OCI-LY3 (cell line): Measurements from ENCODE around the gene EGFLAM.

ENCODE experiments used
- H2AFZ ChIP-seq: fragments of 200-600, 300-600 bp; shearing (Covaris generic); 2 replicates; pipeline ENCODE4 v1.6.0; 2014; ENCODE audit warnings: antibody characterized with exemption, low read depth, low read length
- H3K27ac ChIP-seq: fragments of 200-600, 300-600 bp; sonication (generic); 2 replicates; pipeline ENCODE4 v1.5.1; 2014; ENCODE audit warnings: mild to moderate bottlenecking, low read length, moderate library complexity, mixed read lengths
- H3K27me3 ChIP-seq: fragments of 200-600, 300-600 bp; sonication (generic); 2 replicates; pipeline ENCODE4 v1.6.1; 2014; ENCODE audit warnings: low read depth, low read length, mixed read lengths
- H3K36me3 ChIP-seq: fragments of 200-600, 300-600 bp; sonication (generic); replicated peaks from 2 replicates; pipeline ENCODE3; 2014; ENCODE audit warnings: low read depth, low read length, mixed read lengths
- H3K4me1 ChIP-seq: fragments of 300-600, 200-600 bp; sonication (generic); 2 replicates; pipeline ENCODE4 v1.6.1; 2014; ENCODE audit warnings: low read length, mixed read lengths
- H3K4me2 ChIP-seq: fragments of 200-600, 300-600 bp; sonication (generic); 2 replicates; pipeline ENCODE4 v1.6.1; 2014; ENCODE audit warnings: low read length, mixed read lengths
- H3K4me3 ChIP-seq: fragments of 300-600, 200-600 bp; sonication (generic); 2 replicates; pipeline ENCODE4 v1.5.1; 2014; ENCODE audit warnings: antibody characterized with exemption, mild to moderate bottlenecking, low read length, moderate library complexity
- H3K79me2 ChIP-seq: fragments of 300-600, 200-600 bp; shearing (Covaris generic); 2 replicates; pipeline ENCODE4 v1.6.1; 2014; ENCODE audit warnings: mild to moderate bottlenecking, low read length, mixed read lengths
- H3K9ac ChIP-seq: fragments of 300-600, 200-600 bp; shearing (Covaris generic); 2 replicates; pipeline ENCODE4 v1.6.0; 2014; ENCODE audit warnings: mild to moderate bottlenecking, low read length, moderate library complexity
- H3K9me3 ChIP-seq: fragments of 200-600, 300-600 bp; shearing (Covaris generic); 2 replicates; pipeline ENCODE4 v1.6.1; 2014; ENCODE audit warnings: low read length, mixed read lengths; ENCODE audit not compliant: insufficient read depth
- H4K20me1 ChIP-seq: fragments of 200-600, 300-600 bp; sonication (generic); 2 replicates; pipeline ENCODE4 v1.6.1; 2016; ENCODE audit warnings: low read length, mixed read lengths; ENCODE audit not compliant: insufficient read depth
- CTCF ChIP-seq: fragments of 200-600, 300-600 bp; sonication (generic); IDR thresholded peaks from 2 replicates; pipeline ENCODE4 v1.5.1; 2014; ENCODE audit warnings: antibody characterized with exemption, low read length, low read depth
- EZH2phosphoT487 ChIP-seq: fragments of 200-600 bp; shearing (Covaris generic); IDR thresholded peaks from 2 replicates; pipeline ENCODE4 v1.6.1; 2018; ENCODE audit warnings: antibody characterized with exemption, mixed run types, low read depth

EGFLAM gene

GRCh38 chr5:38346593-38346992, 88.2 kb downstream of the EGFLAM start:
- Histone ChIP-seq H2AFZ (no peak overlapping the region), H3K4me2 (no peak overlapping the region), H3K4me3 (no peak overlapping the region), H3K79me2 (no peaks in the 10 kb centered on the region), H3K27me3 (no peaks in the 10 kb centered on the region), H3K9me3 (no peaks in the 10 kb centered on the region), H3K27ac (no peak overlapping the region), H4K20me1 (no peaks in the 10 kb centered on the region), H3K4me1 (no peaks in the 10 kb centered on the region), H3K9ac (no peak overlapping the region), H3K36me3 (no peaks in the 10 kb centered on the region)
- TF ChIP-seq CTCF (no peak), EZH2phosphoT487 (no peak)

GRCh38 chr5:38347040-38347763, 88.8 kb downstream of the EGFLAM start:
- Histone ChIP-seq H3K4me2 (no peak overlapping the region), H4K20me1 (no peaks in the 10 kb centered on the region), H2AFZ (no peak overlapping the region), H3K9ac (no peak overlapping the region), H3K4me1 (no peaks in the 10 kb centered on the region), H3K36me3 (no peaks in the 10 kb centered on the region), H3K9me3 (no peaks in the 10 kb centered on the region), H3K4me3 (no peak overlapping the region), H3K79me2 (no peaks in the 10 kb centered on the region), H3K27me3 (no peaks in the 10 kb centered on the region), H3K27ac (no peak overlapping the region)
- TF ChIP-seq EZH2phosphoT487 (no peak), CTCF (no peak)

GRCh38 chr5:38347896-38348295, 89.5 kb downstream of the EGFLAM start:
- H3K4me3 ChIP-seq, result no peak overlapping the region
- no peak overlapping the region for H3K9ac ChIP-seq
- no peaks in the 10 kb centered on the region for H3K36me3 ChIP-seq
- no peak overlapping the region for H2AFZ ChIP-seq
- H3K9me3 ChIP-seq, result no peaks in the 10 kb centered on the region
- H3K4me2 ChIP-seq, result no peak overlapping the region
- H3K4me1 ChIP-seq, result no peaks in the 10 kb centered on the region
- H4K20me1 ChIP-seq, result no peaks in the 10 kb centered on the region
- no peak overlapping the region for H3K27ac ChIP-seq
- no peaks in the 10 kb centered on the region for H3K79me2 ChIP-seq
- TF ChIP-seq EZH2phosphoT487 (no peak), CTCF (no peak)
- no peaks in the 10 kb centered on the region for H3K27me3 ChIP-seq

GRCh38 chr5:38360323-38361061, 102.1 kb downstream of the EGFLAM start:
- Histone ChIP-seq H3K27me3 (no peaks in the 10 kb centered on the region), H3K4me2 (no peak overlapping the region), H2AFZ (no peak overlapping the region), H3K9ac (no peak overlapping the region), H3K4me3 (no peak overlapping the region), H4K20me1 (no peaks in the 10 kb centered on the region), H3K36me3 (no peaks in the 10 kb centered on the region), H3K9me3 (no peaks in the 10 kb centered on the region), H3K4me1 (no peaks in the 10 kb centered on the region), H3K79me2 (no peaks in the 10 kb centered on the region), H3K27ac (no peak overlapping the region)
- no peak for TF ChIP-seq EZH2phosphoT487
- TF ChIP-seq CTCF, result no peak
